ENCODE results near the gene MRPS18C.
"Not testable (repeated sequence)": the region's sequence is repeated elsewhere in the genome, so short reads cannot be mapped to it uniquely, and the experiment has no call there.

The MRPS18C gene

DNA sequence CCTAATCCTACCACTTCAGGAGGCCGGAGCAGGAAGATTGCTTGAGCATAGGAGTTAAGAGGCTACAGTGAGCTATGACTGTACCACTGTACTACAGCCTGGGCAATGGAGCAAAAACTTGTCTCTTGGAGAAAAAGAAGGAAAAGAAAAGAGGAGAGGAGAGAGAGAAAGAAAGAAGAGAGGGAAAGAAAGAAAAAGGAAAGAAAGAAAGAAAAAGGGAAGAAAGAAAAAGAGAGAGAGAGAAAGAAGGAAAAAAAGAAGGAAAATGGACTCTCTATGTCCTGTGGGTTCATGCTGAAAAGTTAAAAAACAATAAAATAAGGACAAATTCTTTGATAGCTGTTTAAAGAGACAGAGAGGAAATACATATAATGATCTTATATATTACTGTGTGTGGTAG lies 42.3 kb downstream of the MRPS18C start:
- no peak for DNase-seq (ENCODE audit: low read depth)

GRCh38 chr4:83501671-83502070 lies 45.8 kb downstream of the MRPS18C start:
- DNase-seq (ENCODE audit: low read depth), result not testable (repeated sequence)

- no peak for DNase-seq (ENCODE audit: low read depth)
Observed at GRCh38 chr4:83503974-83504373, 48.1 kb downstream of the MRPS18C start.

- DNase-seq (ENCODE audit: low read depth), result no peak
Observed at GRCh38 chr4:83504503-83504902, 48.6 kb downstream of the MRPS18C start.

DNA sequence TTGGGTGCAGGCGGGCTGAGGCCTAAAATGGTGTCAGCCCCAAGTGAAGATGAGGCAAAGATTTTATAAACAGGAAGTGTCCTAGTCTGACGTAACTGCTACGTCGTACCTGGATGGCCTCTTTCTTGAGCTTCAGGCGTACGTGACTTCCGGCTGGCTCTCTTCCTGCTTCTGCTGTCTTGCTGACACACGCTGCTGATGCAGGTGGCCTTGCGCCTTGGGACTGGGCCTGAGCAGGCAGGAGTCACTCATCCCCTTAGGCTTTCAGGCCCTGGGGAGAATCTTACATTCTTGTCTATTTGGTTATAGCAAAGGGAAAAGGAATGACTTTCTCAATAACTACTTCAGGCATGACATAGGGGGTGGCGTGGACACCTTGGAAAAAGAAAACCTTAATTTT lies 49.1 kb downstream of the MRPS18C start:
- DNase-seq (ENCODE audit: low read depth), result no peak

DNA sequence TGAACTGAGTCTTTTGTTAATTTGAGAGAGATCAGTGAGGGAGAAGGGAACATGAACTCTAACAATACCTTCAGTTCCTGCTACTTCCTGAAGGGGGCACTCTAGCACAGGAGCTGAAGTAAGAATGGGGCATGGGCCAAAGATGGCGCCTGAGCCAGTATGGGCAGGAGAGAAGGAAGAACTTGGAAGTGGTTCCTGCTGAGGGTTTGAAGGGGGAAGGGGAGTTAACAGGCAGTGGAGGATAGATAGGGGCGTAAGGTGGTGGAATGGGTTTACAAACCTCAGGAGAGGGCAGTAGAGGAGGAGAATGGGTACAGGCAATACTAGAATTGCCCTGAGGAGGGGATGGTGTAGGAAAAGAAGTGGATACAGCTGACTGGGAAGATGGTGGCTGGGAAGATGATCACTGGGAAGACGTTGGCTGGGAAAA lies 53.3 kb downstream of the MRPS18C start:
- peak; percentile 69 for DNase-seq (ENCODE audit: low read depth)

- DNase-seq (ENCODE audit: low read depth), result no peak
Observed at GRCh38 chr4:83510442-83510841, 54.6 kb downstream of the MRPS18C start.
